Measurements from ENCODE around the gene KCTD3. TPM values are rescaled to one million over a fixed set of nuclear protein-coding genes. Genes with fewer than 3 reads are reported as not detected.

The KCTD3 gene
- total RNA-seq (2021; ENCODE audit: unreplicated experiment) (34.7 TPM), Bru-seq, nascent RNA (percentile 85 among the genes with signal in this experiment), BruChase-seq, experiment 1, labeled RNA remaining after a 2-hour chase (percentile 79 among the genes with signal in this experiment), BruChase-seq, experiment 2, labeled RNA remaining after a 6-hour chase (percentile 82 among the genes with signal in this experiment)
- 15.3 TPM for polyA plus RNA-seq (2012; ENCODE audit: insufficient read length)
- long read RNA-seq, transcript KCTD3-201 (18 exons, 3,931 nt), result major isoform, 83 of 117 reads
- long read RNA-seq, partial matches to known transcripts, result 13 of 117 reads
- long read RNA-seq, other reads (novel, unspliced or antisense), result 19 of 117 reads

DNA sequence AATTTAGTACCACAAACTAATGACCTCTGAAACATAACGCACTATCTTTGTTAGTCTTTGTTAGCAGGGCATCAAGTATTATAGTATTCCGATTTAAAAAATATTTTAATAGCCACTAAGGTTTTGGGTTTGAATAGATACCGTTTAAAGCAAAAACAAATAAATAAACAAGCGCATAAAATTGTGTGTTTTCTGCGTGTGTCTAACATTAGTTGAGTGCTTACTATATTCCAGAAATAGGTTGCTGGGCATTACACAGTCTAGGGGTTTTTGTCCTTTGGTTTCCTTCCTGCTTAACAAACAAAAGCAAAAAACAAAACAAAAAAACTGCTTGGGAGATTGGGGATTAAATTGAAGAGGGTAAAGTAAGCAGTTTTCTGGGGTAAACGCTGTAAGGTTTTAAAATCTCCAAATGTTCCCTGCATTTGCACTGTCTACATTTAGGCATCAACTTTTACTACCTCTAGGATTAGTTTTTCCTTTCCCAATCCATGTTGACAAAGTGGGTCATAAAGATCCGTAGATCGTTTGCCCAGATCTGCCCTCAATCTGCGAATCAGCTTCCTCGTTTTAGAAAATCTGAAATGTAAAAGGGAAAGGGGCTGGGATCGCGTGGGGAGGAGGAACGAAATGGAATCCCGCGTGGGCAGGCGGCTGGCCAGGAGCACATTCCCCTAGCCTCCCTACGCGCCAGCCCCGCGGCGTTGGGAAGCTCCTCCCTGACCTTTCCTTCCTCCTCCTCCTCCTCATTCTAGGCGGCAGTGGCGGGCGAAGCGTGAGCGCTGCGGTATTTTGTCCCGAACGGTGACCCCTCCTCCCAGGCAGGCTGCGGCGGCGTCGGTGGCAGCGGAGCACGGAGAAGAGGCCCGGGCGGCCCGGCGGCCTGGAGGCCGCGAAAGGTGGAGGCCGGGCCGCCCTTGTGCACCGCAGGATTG lies at the start of gene KCTD3:
KCTD3 (plus strand) TSS at position 749 of the 935 bp plus-strand sequence. CDS start 382 bp downstream, outside the sequence.
- H3K4me3 ChIP-seq (ENCODE audit: low read depth in 2 of 2, low read length in 2 of 2), result peak within 1 kb of the TSS; percentile 79 to 82
- ATAC-seq, result peak; percentile 88
- intact Hi-C loops (cut with micrococcal nuclease; ENCODE audit: unreplicated experiment), result no loop called here
- BruUV-seq (replicated peaks), result no TSS peak
- H3K27me3 ChIP-seq (ENCODE audit: control insufficient read depth, insufficient read depth, low read length), result no peaks in the 10 kb centered on the region
- ChIA-PET CTCF (no interaction called here), POLR2A (interaction anchor here (0.7 kb wide), 1 partner anchor 30 kb away, joined by 7 read pairs; no protein-coding TSS in a partner anchor)
- TF ChIP-seq, protein P1, sequence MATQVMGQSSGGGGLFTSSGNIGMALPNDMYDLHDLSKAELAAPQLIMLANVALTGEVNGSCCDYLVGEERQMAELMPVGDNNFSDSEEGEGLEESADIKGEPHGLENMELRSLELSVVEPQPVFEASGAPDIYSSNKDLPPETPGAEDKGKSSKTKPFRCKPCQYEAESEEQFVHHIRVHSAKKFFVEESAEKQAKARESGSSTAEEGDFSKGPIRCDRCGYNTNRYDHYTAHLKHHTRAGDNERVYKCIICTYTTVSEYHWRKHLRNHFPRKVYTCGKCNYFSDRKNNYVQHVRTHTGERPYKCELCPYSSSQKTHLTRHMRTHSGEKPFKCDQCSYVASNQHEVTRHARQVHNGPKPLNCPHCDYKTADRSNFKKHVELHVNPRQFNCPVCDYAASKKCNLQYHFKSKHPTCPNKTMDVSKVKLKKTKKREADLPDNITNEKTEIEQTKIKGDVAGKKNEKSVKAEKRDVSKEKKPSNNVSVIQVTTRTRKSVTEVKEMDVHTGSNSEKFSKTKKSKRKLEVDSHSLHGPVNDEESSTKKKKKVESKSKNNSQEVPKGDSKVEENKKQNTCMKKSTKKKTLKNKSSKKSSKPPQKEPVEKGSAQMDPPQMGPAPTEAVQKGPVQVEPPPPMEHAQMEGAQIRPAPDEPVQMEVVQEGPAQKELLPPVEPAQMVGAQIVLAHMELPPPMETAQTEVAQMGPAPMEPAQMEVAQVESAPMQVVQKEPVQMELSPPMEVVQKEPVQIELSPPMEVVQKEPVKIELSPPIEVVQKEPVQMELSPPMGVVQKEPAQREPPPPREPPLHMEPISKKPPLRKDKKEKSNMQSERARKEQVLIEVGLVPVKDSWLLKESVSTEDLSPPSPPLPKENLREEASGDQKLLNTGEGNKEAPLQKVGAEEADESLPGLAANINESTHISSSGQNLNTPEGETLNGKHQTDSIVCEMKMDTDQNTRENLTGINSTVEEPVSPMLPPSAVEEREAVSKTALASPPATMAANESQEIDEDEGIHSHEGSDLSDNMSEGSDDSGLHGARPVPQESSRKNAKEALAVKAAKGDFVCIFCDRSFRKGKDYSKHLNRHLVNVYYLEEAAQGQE (IDR thresholded peaks at IDR 0.05; ENCODE audit: insufficient read depth in 1 of 2, low read depth in 2 of 2, low read length in 1 of 2), result peak in 1 of 2 experiments; percentile 59; a peak in 1 of 4 replicates
- TF ChIP-seq SIN3A (IDR thresholded peaks at IDR 0.05; ENCODE audit: borderline replicate concordance, insufficient read depth, low read depth, low read length), result no peak
- H3K27ac ChIP-seq (ENCODE audit: low read length), result peak within 1 kb of the TSS; percentile 92
- peaks cover 22% of the 10 kb centered on the region for H3K4me1 ChIP-seq (ENCODE audit: control insufficient read depth, insufficient read depth, low read length)
- peak; percentile 41 for DNase-seq (ENCODE audit: low read depth, low spot score)
- peaks cover 2% of the 10 kb centered on the region; the same call in 1 of the 2 replicates for H3K36me3 ChIP-seq (ENCODE audit: control insufficient read depth, insufficient read depth, low read length)
- no peaks in the 10 kb centered on the region for H3K9me3 ChIP-seq (ENCODE audit: control insufficient read depth, insufficient read depth, low read depth, low read length)
- in situ Hi-C loops (cut with HindIII; ENCODE audit: low pct_unique_long_range_greater_than_20kb, low sequenced_read_pairs), result no loop called here

DNA sequence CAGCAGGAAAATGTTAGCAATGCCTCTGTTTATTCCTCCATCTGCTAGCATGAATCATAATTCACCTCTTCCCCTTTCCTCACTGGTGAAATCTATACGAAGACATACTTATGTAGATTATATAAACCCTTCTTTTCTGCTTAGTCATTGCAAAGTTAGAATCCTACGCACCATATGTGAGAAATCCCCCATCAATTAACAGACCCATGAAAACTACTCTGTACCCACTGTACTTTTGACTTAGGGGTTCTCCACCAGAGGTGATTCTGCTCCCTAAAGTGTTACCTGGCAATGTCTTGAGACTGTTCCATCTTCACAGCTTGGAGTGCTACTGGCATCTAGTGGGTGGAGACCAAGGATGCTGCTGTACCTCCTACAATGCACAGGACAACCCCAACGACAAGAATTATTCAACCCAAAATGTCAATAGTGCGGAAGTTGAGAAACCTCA lies 49.6 kb upstream of the KCTD3 start:
- no peak for TF ChIP-seq POLR2AphosphoS5 (IDR thresholded peaks at IDR 0.05; ENCODE audit: low read depth, low read length)
- TF ChIP-seq, protein P1 (IDR thresholded peaks at IDR 0.05; ENCODE audit: insufficient read depth in 1 of 2, low read depth in 2 of 2, low read length in 1 of 2), result no peak
- TF ChIP-seq, protein P2, sequence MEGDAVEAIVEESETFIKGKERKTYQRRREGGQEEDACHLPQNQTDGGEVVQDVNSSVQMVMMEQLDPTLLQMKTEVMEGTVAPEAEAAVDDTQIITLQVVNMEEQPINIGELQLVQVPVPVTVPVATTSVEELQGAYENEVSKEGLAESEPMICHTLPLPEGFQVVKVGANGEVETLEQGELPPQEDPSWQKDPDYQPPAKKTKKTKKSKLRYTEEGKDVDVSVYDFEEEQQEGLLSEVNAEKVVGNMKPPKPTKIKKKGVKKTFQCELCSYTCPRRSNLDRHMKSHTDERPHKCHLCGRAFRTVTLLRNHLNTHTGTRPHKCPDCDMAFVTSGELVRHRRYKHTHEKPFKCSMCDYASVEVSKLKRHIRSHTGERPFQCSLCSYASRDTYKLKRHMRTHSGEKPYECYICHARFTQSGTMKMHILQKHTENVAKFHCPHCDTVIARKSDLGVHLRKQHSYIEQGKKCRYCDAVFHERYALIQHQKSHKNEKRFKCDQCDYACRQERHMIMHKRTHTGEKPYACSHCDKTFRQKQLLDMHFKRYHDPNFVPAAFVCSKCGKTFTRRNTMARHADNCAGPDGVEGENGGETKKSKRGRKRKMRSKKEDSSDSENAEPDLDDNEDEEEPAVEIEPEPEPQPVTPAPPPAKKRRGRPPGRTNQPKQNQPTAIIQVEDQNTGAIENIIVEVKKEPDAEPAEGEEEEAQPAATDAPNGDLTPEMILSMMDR (IDR thresholded peaks at IDR 0.05), result peak; percentile 61
- no TSS peak for BruUV-seq (replicated peaks)

More for the DNA sequence above, 49.6 kb upstream of the KCTD3 start:
- Histone ChIP-seq H3K27me3 (ENCODE audit: control insufficient read depth, insufficient read depth, low read length) (no peaks in the 10 kb centered on the region), H3K36me3 (ENCODE audit: control insufficient read depth, insufficient read depth, low read length) (no peaks in the 10 kb centered on the region), H3K4me1 (ENCODE audit: control insufficient read depth, insufficient read depth, low read length) (no peaks in the 10 kb centered on the region), H3K27ac (ENCODE audit: low read length) (no peak overlapping the region), H3K9me3 (ENCODE audit: control insufficient read depth, insufficient read depth, low read depth, low read length) (no peaks in the 10 kb centered on the region), H3K4me3 (ENCODE audit: low read depth in 2 of 2, low read length in 2 of 2) (no peak overlapping the region)
- POLR2A ChIA-PET, result no interaction called here
- no peak for DNase-seq (ENCODE audit: low read depth, low spot score)
- peak; percentile 69; the same call in 1 of the 2 replicates for ATAC-seq
- intact Hi-C loops (cut with micrococcal nuclease; ENCODE audit: unreplicated experiment) (no loop called here), in situ Hi-C loops (cut with HindIII; ENCODE audit: low pct_unique_long_range_greater_than_20kb, low sequenced_read_pairs) (no loop called here)
- CTCF ChIA-PET, result no interaction called here
